HG03175 (cell line): ENCODE measurements around the gene ZNF689.

Experiments
- ATAC-seq: cut with Tn5 transposase; IDR thresholded peaks from one replicate; pipeline ENCODE4 v1.9.1; 2021; ENCODE audit warnings: mild to moderate bottlenecking, moderate library complexity; ENCODE audit not compliant: unreplicated experiment

ZNF689 gene

DNA sequence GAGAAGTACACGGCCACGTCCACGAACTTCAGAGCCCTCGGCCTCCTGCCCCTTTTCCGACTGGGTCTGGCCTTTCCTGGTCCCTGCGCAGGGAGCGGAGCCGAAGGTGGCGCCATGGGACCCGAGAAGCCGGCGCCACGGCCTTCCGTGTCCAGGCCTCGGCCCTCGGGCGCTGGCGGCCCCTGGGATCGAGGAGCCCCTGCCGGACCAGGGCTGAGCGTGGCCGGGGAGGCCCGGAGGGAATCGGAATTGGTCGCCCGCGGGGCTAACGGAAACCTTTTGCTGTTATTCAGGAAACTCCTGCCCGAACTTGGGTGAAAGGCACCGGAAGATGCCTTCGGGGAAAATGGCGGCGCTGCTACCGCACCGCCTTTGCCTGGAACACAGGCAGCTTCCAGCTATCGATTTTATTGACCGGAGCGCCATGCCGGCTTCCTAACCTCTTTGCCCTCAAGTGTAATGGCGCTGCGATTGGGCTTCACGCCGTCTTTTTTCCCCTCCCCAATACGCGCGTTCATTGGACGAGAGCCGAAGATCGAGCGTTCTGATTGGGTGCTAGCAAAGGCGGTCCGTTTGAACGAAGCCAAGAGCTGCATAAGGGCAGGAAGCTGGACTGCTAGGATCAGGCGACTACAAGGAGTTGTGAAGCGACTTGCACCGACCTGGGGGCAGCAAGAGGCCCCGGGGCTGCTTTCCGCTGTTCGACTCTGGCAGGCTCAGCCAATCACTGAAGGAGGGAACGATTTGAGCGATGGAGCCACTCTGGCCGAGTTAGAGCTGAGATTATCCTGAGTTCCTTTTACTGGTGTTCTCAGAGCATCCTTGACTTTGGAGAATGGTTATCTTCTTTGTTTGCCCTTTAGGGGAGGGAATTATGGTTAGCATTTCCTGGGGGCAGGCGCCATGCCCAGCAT is at the start of gene ZNF689:
TSS of gene ZNF689 (minus strand) at position 464 of the 914 bp plus-strand sequence. CDS start at position 116, 348 bp downstream.
- ATAC-seq: peak; percentile 88

DNA sequence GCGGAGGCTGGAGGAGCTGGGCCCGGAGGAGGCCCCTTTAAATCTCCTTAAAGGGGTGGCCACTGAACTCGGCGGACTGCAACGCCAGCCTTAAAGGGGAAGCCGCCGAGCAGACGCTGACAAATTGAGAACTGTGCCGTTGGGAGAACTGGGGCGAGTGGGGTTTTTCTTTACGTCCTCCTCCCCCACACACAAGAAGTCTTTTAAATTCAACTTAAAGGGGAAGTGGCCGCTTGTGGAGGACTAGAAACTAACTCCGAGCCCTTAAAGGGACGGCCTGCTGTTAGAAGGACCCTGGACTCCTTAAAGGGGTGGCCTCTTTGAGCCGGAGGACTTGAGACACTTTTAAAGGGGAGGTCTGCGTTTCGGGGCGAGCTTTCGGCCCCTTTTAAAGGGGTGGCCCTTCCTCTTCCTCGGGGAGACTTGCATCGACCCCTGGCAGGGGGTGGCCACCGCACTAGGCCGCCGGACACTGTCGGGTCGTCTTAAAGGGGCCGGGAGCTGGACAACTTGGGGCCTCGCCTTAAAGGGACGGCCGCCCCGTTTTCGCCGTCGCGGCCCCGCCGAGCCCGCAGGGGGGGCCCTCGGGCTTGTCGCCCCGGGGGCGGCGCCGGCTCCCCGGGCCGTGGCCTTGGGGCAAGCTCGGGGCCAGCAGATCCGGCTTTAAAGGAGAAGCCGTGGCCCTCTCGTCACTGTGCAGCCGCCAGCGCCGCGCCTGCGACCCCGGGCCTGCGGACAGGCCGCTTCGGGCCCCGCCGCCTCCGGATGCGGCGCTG is 48.7 kb upstream of the ZNF689 start:
- ATAC-seq: peak; percentile 25

DNA sequence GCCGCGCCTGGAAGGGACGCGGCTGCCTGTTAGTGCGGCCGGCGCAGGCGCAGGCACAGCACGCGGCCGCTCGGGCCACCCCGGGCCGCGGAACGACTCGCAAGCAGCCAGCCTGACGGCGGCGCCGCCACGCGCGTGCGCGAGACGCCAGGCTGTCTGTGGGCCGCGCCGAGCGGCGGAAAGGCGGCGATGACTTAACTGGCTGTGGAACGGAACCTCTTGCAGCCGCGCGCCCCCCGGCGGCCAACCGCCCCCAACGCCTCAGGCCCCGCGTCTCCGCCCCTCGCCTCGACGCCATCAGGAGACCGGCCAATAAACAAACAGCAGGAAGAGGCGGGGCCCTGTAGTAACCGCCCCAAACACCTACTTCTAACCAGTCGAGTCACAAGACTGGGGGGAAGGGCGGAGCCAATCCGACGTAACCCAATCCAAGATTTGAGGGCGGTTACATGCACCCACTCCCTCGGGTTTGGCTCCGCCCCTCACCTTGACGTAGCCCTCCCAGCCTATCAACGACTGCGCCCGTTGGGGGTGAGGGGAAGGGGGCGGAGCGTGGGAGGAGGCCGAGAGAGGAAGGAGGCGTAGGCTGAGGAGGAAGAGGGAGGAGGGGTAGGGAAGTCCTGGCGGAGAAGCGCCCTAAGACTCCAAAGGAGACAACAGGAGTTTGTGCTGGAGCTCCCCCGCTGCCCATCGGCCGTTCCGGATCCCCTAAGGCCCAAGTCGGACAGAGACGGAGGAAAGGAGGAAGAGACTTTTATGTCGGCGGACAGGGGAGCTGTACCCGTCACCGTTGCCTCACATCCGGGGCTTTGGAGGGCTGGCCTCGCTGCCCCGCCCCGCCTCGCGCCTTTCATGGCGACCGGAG is 47.9 kb upstream of the ZNF689 start, which contains the start of gene FBRS:
TSS of gene FBRS (plus strand) at position 566 of the 865 bp plus-strand sequence. CDS start 1,088 bp downstream, outside the sequence.
- peak; percentile 72 for ATAC-seq

DNA sequence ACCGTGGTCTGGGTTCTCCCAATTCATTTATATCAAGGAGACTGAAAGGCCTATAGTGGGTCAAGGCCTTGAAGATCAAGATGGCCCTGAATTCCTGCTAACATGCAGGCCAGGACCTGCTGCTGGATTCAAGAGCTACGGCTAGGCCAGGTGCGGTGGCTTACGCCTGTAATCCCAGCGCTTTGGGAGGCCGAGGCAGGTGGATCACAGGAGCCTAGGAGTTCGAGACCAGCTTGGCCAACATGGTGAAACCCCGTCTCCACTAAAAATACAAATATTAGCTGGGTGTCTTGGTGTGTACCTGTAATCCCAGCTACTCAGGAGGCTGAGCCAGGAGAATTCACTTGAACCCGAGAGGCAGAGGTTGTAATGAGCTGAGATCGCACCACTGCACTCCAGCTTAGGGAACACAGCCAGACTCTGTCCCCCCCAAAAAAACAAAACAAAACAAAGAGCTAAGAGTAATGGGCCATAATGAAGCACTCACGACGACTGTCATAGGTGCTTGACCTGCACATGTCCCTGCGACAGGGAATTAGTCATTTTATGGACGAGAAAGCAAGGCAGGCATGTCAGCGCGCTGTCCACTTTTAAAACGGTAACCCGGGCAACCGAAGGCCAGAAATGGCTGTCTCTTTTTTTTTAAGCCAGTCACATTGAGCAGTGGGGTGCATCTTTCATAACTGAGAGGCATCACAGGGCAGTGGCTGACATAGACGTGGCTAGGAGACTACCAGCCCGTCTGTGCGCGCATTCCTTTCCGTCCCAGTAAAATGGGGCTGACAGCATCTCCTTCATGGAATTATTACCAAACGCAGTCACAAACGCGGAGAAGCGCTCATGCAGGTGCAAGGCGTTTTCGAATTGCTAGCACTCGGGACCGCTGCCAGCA is 47.0 kb upstream of the ZNF689 start:
- no peak for ATAC-seq

DNA sequence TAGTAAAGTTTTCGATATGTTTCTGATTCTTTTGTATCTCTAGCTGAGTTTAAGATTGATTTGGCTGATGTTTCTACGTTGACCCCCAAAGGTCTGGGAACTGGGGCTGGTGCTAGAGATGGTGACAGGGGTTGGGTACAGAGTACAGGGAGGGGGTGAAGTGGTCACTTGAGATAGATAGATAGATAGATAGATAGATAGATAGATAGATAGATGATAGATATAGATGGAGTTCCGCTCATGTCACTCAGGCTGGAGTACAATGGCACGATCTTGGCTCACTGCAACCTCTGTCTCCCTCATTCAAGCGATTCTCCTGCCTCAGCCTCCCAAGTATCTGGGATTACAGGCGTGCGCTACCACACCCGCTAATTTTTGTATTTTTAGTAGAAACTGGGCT is 46.2 kb upstream of the ZNF689 start:
- no peak for ATAC-seq

DNA sequence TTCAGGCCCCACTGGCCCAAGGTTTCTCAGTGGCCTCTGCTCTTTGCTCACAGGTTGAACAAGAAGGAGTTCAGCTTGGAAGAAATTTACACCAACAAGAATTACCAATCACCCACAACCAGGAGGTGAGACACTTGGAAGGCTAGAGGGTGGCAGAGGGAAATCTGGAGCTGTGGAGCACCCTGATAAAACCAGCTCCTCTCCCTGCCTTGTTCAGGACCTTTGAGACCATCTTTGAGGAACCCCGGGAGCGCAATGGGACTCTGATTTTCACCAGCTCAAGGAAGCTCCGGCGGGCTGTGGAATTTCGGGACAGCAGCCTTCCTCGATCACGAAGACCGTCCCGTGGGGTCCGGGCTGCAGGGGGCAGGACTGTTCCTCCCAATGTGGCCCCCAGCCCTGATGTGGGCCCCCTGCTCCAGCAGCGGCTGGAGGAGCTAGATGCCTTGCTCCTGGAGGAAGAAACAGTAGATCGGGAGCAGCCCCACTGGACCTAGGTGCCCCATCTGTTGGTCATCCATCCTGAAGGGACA is 45.7 kb upstream of the ZNF689 start:
- ATAC-seq: no peak

DNA sequence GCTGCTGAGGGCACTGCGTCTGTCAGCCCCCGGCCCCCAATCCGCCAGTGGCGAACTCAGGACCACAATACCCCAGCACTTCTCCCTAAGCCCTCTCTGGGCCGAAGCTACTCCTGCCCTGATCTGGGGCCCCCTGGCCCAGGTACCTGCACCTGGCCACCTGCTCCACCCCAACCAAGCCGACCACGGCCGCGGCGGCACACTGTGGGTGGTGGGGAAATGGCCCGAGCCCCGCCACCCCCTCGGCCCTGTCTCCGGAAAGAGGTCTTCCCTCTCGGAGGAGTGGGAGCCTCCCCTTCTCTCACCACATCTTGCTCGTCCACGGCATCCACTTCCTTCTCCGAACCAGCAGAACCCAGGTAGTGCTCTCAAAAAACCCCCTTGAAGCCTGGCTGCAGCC is 44.7 kb upstream of the ZNF689 start:
- ATAC-seq: no peak

DNA sequence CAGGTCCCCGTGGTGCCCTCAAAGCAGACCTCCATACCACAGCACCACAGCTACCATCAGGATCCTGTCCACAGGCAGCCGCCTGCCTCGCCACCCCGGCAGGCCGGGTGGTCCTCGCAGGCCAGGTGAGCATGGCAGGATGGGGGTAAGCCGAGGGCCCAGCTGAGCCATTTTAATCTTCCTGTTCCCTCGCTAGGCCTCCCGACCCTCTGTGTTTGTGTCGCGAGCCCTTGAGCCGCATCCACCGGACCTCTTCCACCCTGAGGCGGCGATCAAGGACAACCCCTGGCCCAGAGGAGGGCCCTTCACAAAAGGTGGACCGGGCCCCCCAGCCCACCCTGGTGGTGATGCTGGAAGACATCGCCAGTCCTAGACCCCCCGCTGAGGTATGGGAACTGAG is 42.5 kb upstream of the ZNF689 start:
- no peak for ATAC-seq

DNA sequence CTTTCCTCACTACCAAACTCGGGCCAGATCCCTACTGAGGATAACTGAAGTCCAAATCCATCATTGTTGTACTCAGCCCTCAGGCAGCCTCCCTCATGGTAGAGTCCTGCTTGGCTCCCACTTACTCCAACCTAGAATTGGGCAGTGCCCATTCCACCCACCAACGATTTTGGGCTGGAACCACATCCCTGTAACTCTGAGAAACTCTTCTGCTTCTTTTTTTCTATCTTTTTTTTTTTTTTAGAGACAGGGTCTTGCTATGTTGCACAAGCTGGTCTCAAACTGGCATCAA is 41.8 kb upstream of the ZNF689 start:
- ATAC-seq: no peak

DNA sequence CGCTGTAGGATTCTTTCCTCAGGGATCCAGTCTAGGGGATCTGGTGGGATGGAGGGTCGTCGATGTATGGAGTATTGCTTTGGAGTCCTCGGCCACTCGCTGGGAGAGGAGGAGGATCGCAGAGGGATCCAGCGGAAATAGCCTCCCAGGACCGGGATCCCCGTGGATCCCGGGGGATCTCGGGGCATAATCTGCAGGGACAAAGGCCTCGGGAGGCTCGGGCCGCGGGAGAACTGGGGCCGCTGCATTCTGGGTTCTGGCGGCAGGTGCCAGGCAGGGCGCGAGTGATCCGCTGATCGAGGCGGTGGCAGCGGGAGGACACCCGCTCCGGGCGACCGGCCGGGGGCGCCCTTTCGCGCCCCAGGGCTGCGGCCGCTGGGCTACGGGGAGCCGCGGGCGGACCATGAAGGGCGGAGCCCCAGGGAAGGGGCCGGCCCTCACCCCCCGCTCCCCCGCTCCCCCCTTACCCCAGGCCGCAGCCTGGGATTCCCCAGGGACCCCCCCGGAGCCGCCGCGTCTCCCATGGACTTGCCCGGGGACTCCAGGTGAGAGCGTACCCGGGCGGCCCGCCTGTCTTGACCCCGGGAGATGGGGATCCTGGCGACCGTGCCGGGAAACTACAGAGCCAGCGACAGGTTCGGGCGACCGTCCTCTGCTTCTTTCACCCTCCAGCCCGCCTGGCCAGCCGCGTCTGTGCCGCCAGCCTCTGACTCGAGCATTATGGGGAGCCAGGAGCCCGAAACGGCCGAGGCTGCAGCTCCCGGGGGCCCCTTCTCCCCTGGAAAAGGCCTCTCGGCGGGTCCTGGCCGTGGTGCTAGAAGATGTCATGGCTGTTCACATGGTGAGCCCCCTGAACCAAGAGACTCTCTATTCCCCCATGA is 41.2 kb upstream of the ZNF689 start:
- ATAC-seq: peak; percentile 50

DNA sequence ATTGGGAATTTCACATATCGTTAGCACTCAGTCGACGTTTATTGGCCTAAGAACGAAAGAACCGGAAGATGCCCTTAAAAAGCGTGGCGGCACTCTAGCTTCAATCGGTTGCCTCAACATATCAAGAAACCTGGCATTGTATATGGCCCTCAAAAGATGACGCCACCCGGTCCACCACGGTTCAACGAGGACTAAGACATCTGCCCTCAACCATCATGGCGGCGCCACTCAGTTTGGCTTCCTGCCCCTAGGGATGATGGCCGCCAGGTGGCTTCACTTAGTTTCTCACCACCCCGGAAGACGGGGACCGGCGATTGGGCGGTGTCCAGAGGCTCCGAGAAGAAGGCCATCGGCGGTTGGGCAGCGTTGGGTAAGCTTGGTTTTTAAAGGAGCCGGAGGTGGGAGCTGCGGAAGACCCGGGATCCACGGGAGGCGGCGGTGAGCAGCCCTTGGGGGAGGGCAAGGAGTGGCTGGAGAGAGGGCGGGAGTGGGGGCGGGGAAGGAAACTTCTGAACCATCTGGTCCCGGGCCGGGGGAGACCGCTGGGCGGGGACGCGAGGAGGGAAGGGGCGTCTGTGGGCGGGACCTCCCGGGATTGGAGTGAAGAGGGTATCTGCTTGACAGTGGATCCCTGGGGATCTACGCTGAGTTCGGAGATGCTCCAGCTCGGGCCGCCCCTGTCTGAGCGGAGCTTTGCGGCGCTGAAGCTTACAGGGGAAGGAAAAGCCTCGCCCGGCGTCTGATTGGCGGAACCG is 40.4 kb upstream of the ZNF689 start, which contains the start of gene PRR14:
TSS of gene PRR14 (plus strand) at position 592 of the 755 bp plus-strand sequence. CDS start 686 bp downstream, outside the sequence.
- peak; percentile 75 for ATAC-seq

DNA sequence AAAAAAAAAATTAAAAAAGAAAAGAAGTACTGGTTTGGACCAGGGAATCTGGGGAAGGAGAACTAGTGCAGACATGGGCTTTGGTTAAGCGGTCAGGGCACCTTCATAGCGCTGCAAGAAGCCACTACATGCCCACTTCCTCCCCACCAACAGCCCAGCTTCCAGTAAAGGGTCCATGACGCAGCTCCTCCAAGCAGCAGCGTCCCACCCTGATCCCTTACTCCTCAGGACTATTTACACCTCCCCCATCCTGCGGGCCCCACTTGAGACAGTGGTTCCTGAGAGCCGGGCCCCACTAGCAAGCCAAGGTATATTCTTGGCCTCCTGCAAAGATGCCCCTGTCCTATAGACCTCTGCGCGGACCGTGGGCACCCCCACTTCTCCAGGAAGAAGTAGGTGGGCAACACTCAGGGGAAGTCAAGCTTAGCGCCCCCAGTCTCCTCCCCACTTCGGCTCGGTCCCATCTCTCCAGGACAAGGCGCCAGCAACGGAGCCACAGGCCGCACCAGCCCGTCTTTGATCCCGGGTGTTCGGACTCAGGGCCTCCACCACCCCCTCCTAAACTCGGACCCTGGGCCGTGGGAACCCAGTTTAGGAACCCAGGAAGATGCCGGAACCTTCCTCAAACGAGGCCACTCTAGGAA is 39.7 kb upstream of the ZNF689 start:
- peak; percentile 6 for ATAC-seq

DNA sequence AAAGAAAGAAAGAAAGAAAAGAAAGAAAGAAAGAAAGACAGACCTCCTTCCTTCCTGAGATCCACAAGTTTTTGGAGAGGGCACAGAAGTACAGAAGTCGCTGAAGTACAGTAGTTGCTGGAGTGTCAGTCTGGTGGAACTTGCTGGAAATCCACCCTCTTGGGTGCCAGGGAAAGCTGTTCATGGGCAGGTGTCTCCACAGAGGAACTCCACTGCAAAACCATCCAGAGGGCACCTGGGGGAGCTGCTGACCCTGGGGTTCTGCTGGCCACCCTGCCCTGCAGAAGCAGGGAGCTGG is 37.0 kb upstream of the ZNF689 start:
- no peak for ATAC-seq

DNA sequence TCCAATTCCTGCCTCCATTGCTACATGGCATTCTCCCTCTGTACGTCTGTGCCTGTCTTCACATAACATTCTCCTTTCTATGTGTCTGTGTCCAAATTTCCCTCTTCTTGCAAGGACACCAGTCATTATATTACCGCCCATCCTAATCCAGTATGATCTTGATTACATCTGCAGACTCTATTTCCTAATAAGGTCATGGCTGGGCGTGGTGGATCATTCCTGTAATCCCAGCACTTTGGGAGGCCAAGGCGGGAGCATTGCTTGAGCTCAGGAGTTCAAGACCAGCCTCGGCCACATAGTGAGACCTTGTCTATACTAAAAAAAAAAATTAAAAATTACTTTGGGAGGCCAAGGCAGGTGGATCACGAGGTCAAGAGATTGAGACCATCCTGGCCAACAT is 35.5 kb upstream of the ZNF689 start:
- ATAC-seq: no peak

DNA sequence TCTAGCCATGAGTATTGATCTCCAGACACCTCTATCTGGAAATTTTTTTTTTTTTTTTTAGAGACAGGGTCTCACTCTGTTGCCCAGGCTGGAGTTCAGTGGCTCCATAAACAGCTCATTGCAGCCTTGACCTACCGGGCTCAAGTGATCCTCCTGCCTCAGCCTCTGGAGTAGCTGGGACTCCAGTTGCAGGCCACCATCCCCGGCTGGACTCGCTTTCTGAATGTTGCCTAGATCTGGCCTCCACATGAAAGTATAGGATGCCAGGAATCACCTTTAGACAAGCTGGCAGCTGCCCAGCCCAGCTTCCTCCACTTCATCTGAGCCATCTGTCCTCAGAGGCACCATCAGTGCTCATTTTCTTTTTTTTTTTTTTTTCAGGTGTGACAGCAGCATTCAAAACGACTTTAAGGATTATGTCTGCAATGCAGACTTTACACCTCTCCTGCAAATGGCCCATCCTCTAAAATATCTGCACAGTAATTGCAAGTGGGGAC is 34.2 kb upstream of the ZNF689 start:
- ATAC-seq: no peak

DNA sequence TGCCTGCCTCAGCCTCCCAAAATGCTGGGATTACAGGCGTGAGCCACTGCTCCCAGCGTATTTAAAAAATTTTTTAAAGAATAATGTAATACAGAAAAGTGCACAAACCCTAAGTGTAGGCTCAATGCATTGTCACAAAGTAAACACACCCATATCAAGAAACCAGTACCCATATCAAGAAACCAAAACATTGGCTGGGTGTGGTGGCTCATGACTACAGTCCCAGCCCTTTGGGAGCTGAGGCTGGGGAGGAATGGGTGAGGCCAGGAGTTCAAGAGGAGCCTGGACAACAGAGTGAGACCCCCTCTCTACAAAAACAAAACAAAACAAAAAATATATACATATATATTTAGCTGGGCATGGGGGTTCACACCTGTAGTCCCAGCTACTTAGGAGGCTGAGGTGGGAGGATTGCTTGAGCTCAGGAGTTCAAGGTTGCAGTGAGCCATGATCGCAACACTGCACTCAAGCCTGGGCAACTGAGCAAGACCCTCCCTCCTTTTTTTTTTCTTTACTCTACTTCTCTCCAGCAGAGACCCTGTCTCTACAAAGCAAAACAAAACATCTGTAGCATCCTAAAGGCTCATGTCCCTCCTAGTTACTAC is 31.3 kb upstream of the ZNF689 start:
- ATAC-seq: no peak

DNA sequence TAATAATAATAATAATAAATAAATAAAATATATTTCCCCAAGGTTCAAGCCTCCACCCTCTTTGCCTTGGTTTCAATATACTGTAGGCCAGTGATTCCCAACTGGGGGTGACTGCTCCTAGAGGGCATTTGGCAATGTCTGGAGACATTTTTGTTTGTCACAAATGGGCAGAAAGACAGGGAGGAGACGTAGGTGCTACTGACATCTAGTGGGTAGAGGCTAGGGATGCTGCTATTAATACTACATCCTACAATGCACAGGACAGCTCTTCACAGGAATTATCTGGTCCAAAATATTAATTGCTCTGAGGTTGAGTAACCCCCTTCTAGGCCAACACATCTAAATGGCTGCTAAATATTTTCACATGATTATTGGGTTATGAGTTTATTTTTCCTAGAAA is 27.8 kb upstream of the ZNF689 start:
- no peak for ATAC-seq
